DMS53 treated with DMSO at 0.1 percent for 48 hours (cell line): ENCODE data around the gene TAS1R3.

Experiments used
- DNase-seq: peaks from one replicate; lab custom pipeline; 2025; ENCODE audit not compliant: unreplicated experiment; lab: John Stamatoyannopoulos, UW

Gene TAS1R3

DNA sequence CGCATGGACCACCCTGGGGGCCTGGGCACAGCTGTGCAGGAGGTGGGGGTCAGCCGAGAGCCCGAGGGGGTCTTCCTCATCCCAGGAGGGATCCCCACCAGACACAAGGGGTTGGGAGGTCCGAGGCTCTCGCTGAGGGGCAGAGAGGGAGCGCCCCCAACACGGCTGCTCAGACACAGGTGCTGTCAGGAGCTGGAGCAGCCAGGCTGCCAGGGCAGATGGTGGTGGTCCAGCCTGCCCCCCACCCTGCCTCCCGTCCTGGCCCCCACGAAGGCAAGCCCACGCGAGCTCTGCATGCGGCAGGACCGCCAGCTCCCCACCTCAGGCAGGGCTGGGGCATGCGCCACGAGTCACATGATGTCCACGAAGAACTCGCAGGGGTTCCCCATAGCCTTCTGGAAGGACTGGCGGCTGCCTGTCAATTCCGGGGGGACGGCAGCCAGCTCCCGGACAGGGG is 4.7 kb downstream of the TAS1R3 start:
- DNase-seq, result no peak

DNA sequence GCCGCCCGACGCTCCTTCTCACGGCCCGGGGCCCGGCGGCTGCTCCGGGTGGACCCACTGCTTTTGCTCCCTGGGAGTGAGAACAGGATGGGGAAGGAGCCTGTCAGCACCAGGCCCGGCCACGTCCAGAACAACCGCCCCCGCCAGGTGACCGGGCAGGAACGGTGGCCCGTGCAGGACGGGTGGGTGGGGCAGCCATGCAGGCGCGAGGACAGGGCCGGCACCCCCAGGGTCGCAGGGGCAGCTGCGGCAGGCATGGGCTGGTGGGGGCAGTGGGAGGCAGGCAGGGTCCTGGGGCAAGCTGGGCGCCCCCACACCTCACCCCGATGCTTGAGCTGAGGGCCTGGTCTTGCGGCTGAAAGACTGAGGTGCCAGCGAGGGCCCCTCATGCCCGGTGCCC is 5.4 kb downstream of the TAS1R3 start:
- no peak for DNase-seq

DNA sequence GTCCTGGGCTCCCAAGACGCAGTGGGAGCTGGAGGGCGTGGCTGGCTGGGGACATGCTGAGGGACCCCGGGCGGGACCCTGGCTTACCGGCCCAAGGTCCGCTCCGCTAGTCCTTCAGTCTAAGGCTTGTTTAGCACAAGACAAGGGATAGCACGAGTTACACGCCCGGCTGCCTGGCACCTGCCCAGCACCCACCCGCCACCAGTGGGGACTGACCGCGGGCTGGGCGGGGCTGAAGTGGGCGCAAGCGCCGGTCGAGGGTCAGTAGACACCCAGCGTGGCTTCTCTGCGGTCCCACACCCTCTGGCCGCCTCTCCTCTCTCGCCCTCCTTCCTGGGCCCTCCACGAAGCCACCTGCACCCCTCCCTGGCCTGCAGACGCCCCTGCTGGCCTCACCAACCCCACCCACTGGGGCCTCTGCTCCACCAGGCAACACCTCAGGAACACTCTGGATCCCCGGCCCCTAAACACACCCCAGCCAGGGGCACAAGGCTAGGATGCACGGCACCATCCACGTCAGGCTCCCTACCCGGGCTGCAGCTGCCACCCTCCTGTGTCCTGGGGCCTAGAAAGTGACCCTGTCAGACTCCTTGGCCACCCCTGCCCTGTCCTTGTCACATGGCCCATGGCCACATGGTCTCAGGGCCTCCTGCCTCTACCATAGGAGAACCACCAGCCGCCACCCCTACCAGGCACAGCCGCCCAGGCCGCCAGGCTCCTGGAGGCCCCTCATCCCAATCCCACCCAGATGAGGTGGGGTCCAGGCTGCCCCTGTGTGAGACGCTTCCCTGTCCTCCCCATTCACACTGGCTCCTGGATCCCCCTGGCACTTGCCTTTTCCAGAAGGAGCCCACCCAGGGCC is 6.1 kb downstream of the TAS1R3 start:
- no peak for DNase-seq

DNA sequence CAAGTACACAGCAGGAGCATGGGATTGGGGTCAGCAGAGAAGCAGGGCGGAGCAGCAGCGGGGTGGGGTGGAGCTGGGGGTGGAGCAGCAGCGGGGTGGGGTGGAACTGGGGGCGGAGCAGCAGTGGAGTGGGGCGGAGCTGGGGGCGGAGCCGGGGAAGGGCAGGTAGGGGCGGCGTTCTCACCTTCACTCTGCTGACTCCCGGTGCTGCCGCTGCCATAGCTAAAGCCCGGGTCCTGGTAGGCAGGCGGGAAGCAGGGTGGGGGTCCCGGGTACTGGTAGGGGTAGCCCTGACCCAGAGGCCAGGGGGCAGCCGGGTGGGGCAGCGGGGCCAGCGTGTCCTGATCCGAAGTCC is 6.7 kb downstream of the TAS1R3 start:
- no peak for DNase-seq

DNA sequence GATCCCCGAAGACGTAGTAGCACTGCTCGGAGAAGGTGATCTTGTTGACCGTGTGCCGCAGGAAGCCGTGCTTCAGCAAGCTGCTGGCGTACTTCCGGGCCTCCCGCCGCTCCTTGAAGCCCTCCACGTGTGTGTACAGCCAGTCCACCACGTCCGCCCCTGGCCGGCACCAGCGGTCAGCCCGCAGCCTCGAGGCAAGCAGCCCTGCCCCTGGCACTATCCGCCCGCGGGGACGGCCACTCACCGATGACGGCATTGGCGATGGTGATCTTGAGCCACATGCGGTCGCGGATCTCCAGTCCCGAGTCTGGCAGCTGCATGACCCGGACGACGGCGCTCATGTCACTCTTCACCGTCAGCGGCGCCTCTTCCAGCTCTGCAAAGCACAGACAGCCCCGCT is 7.2 kb downstream of the TAS1R3 start:
- no peak for DNase-seq

DNA sequence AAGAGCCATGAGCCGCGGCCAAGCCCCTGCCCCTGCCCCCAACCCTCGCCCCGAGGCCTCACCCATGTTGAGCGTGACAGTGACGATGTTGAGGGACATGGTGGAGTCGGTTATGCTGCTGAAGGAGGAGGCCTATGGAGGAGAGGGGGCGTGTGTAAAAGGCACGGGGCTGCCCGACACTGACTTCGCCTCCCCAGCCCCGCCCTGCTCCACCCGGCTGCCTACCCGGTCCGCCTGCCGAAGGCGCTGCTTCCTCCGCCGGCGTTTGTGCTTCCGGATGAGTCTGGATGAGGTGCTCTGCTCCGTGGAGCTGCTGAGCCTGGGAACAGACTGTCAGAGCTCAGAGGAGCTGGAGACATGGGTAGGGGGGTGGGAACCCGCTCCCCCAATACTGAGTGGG is 9.1 kb downstream of the TAS1R3 start:
- DNase-seq, result no peak

DNA sequence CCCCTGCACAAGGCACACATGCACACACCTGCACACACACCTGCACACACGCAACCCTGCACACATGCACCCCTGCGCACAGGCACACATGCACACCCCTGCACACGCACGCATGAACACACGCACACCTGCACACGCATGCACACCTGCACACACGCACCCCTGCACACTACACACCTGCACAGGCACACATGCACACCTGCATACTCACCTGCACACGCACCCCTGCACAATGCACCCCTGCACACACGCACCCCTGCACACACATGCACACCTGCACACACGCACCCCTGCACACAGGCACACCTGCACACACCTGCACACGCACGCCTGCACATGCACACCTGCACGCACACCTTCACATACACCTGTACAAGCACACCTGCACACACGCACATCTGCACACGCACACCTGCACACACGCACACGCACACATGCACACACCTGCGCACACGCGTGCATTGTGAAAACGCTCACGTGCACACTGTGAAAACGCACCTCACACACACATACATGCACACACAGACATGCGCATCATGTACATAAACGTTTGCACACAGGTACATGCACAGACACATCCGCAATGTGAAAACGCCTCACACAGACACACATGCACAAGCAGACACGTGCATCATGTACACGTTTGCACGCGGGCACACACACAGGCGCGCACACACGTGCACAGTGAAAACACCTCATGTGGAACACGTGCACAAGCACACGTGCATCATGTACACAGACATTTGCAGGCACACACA is 9.9 kb downstream of the TAS1R3 start:
- no peak for DNase-seq

DNA sequence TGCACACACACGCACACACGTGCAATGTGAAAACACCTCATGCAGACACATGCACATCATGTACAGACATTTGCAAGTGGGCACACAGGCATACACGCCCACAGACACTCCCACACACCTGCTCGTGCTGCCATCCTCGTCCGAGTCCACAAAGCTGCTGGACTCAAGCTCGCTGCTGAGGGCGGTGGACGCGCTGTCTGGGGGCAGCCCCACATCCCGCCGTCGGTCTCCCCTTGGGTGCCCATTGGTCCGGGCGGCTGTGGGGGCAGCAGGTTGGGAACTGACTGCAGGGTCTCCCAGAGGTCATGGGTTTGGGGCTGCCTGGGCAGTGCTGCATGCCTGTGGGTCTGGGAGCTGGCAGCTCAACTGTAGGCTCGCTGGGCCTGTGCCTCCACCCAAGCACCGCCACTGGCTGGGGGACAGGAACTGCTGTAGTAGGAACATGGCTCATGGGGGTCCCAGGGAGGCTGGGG is 10.5 kb downstream of the TAS1R3 start:
- DNase-seq, result no peak

DNA sequence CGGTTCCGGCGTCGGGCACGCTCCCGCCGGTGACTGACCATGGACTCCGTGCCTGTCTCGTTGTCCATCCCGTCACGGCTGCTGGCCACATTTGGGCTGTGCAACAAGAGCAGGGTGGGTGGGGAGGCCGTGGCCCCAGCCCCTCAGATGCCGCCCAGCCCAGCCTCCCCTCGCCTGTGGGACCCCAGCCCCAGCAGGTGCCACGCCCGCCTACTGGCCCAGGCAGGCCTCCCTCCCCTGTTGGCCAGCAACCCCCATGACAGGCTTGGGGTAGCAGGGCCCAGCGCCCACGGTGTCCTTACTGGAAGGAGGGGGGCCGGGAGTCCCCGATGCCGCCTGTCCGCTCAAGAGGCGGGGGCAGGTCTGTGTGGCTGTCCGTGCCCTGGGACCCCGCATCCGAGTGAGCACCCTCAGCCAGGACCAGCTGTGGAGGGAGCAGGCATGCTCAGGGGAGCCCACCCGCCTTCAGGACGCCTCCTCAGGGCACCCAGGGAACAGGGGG is 11.0 kb downstream of the TAS1R3 start:
- no peak for DNase-seq

DNA sequence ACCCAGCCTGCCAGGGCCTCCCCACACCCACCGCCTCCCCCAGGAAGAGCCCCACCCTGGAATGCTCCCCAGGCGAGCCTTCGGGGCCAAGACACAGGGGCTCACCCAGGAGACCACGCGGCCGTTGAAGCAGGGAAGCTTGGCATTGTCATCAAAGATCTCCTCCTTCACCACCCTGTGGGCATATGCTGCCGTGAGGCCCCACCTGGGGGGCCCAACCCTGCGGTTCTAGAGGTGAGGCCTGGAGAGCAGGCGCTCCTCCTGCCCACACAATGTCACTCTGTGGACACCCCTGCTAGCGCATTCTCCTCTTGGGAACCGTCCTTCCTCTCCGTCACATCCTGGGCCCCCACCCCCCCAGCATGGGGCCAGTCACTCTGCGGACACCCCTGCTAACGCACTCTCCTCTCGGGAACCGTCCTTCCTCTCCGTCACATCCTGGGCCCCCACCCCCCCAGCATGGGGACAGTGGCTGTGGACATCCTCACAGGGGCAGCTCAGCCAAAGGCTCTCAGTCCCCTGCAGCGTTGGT is 11.6 kb downstream of the TAS1R3 start:
- no peak for DNase-seq

DNA sequence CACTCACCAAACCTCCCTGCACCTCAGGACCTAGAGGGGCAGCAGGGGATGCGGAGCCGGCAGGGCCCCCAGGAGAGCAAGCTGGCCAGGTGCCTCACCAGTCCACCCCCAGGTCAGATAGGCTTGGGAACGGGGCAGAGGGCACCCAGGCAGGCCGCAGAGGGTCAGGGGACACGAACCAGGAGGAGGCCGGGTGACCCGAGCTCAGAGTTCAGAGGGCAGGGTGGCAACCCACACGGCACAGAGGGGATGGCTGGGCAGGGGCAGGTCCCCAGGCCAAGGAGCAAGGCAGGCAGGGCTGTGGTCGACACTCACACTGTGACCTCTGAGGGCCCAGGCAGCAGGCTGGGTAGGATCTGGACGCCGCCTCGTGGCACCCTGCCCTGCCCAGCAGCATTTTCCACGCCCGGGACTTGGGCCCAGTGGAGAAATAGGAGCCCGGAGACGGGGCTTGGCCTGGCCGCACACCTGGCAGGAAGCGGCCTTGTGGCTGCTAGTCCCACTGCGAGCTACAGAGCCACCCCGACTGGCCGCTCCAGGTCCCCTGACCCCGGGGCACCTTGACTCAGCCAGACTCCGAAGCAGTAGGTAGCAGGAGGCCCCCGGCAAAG is 12.8 kb downstream of the TAS1R3 start:
- DNase-seq, result no peak

DNA sequence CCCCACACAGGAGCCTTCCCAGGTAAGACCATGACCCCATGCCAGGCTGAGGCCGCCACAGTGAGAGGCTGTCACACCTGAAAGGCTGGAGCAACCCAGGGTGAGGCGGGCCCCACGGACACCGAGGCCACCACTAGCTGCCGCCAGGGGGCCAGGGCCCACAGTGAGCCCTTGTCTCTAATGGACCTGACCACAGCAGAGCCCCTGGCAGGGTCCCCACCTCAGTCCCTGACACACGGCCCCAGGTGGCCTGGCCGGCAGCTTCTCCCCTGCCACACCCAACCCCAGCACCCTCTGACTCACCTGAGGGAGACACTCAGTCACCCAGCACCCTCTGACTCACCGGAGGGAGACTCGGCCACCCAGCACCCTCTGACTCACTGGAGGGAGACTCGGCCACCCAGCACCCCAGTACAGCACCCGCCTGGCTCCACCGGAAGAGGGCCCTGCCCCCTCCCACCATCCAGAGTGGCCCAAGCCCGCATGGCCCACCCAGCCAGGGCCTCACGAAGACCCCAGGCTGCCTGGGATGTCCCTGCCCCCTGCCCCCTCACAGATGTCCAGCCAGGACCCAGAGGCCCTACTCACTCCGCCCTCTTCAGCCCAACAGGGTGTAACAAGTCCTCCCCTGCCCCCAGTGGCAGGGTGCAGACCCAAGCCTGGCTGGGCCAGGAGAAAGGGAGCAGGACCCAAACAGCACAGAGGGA is 13.7 kb downstream of the TAS1R3 start:
- DNase-seq, result no peak

DNA sequence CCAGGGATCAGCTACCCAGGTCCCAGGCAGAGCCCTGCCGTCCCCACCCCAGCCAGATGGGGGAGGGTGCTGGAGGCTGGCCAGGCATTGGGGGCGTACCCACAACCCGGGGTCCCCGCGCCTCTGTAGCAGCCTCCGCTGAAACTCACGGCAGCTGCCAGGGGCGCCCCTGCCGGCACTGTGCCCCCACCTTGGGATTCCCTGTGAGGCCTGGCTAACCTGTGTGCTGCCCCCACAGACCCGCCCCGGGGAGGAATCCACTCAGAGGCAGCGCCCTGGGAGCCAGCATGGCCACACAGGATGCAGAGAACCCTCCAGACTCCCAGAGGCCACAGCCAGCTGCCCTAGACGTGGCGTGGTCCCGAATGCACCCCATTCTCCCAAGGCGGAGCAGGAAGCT is 14.3 kb downstream of the TAS1R3 start:
- DNase-seq, result no peak

DNA sequence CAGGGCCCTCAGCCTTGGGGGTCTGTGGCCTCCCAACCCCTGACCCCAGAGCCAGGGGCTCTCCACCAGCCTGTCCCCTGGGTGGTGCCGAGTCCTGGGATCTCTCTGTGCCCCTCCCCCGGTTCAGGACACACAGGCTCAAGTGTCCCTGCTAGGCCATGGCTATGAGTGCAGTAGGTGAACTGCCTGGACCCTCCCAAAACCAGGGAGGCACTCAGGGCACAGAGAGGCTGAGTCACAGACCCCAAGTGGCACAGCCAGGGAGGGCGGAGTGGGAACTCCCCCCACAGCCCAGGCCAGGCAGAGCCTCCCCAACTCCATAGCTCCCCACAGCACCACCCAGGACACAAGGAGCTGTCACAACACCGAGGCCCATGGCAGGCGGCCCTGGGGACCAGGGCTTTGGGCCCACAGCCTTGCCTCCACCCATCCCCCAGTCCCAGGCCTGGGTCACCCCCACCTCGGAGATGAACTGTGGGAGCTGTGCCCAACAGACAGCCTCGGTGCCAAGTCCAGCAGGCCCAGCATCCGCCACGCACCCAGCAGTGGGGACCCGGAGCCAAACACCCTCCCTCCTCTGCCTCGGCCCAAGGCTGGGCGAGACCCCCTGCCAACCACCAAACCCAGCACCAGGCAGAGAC is 14.9 kb downstream of the TAS1R3 start:
- no peak for DNase-seq

DNA sequence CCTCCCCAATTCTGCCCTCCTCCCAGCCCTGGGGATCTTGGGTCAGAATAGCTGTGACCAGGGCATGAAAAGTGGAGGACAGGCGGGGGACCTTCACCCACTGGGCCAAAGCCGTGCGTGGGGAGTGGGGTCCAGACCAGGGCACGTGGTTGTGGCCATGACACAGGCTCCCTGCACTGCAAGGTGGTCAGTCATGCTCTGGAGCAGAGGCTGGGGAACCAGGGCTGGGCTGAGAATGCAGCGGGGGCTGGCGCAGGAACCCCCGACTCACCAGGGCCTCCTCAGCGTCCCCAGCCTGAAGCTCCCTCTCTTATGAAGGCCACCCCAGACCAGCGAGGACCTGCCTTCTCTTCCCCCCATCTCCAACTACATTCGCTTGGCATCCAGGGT is 15.4 kb downstream of the TAS1R3 start:
- no peak for DNase-seq

DNA sequence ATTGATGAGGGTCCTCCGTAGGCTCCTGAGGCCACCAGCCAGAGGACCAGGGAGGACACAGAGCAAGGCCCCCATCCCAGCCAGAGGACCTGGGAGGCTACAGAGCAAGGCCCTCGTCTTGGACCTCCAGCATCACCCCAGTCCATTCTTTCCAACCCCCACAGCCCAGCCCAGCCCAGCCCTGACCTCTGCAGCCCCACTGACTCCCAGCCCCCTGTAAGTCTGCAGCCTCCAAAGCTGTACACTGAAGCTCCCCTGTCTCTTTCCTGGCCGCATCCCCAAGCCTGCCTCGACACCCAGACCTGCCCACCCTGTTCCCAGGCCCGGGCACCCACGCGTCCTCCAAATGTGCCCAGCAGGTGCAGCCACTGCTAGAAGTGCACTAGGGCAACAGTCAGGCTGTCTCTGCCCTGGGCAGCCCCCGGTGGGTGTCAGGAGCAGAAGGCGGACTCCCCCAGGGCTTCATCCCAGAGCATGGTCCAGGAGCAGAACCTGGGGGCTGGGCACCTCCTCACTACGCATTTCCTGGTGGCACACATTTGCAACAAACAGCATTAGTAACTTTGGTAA is 16.0 kb downstream of the TAS1R3 start:
- no peak for DNase-seq

DNA sequence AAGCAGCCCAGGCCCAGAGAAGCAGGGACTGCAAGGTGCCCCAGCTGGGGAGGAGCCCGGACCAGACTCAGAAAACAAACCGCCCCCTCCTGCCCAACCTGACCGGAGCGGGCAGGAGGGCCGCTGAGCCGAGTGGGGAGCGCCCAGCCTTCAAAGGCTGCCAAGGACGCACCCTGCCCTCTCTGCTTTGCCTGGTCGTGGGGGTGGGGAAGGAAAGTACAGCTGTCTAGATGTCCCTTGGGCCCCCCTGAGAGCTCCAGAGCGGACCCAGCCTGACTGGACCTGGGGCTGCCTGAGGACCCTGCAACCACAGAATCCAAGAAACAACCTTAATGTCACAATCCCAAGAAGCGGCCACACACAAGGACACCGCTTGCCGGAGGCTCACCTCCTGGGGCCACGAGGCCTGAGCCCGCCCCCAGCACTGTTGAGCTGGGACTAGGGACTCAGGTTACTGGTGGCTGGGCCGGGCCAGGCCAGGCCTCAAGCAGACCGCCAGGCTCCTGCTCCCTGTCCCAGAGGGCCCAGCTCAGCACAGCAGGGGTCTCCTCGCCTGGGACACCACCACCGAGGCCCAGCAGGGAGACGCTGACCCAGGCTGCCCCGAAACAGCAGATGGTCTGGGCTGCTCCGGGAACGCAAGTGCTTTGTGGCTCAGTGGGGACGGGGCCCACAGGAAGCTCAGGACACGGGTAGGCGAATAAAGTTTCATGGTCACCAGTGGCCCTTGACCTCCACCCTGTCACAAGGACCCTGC is 16.8 kb downstream of the TAS1R3 start:
- DNase-seq, result no peak

DNA sequence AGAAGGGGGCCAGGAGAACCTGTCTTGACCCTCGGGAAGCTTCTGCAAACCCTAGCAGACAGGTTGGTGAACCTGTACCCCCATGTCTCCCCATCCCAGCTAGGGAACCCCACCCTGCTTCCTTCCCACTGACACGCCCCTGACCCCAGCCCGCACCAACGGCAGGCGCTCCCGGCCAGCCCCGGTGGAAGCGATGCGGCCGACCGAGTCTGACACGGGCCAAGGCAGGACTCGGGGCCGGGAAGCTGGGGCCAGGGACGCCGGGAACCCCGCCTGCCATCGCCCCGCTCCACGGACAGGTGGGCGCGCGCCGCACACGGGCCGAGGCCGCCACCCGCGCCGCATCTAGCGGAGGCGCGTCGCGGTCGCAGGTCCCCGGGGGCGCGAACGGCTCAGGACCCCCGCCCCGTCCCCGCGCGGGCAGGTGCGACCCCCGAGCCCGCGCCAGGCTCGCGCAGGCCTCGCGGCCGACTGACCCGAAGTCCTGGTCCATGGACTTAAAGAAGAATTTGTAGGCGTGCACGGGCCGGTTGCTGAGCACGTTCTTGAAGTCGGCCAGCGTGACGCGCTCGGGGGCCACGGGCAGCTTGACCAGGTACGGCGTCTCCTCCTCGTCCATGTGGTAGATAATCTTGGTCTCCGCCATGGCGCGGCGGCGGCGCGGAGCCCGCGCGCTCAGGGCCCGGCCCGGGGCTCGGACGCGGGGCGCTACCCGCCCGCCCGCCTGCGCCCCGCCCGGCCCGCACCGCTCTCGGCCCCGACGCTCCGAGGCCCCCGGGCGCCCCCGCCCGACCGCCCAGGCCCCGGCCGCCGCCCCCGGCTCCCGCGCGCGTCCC is 17.6 kb downstream of the TAS1R3 start:
- no peak for DNase-seq
